NCI-H69 (cell line): ENCODE results near the gene TXK.

ENCODE experiments used
- DNase-seq: peaks from one replicate; lab custom pipeline; 2025; lab: John Stamatoyannopoulos, UW

Gene TXK

GRCh38 chr4:48103483-48104139 lies 30.4 kb downstream of the TXK start:
- DNase-seq, result no peak

GRCh38 chr4:48102303-48102702 lies 31.7 kb downstream of the TXK start:
- no peak for DNase-seq

- no peak for DNase-seq
Measured at GRCh38 chr4:48100256-48100655, 33.8 kb downstream of the TXK start.

GRCh38 chr4:48095441-48095840 lies 38.6 kb downstream of the TXK start:
- no peak for DNase-seq

GRCh38 chr4:48093991-48094416 lies 40.0 kb downstream of the TXK start:
- DNase-seq, result no peak

GRCh38 chr4:48090621-48091020 lies 43.4 kb downstream of the TXK start:
- peak; percentile 58 for DNase-seq

- DNase-seq, result no peak
Measured at GRCh38 chr4:48085821-48086589, 48.0 kb downstream of the TXK start.

GRCh38 chr4:48082956-48083355 lies 51.1 kb downstream of the TXK start:
- no peak for DNase-seq

- DNase-seq, result no peak
Measured at GRCh38 chr4:48081196-48081595, 52.9 kb downstream of the TXK start.

- no peak for DNase-seq
Measured at GRCh38 chr4:48079972-48080391, 54.1 kb downstream of the TXK start.

- DNase-seq, result no peak
Measured at GRCh38 chr4:48078862-48079655, 55.0 kb downstream of the TXK start.

GRCh38 chr4:48078425-48078824 lies 55.6 kb downstream of the TXK start:
- DNase-seq, result no peak

- no peak for DNase-seq
Measured at GRCh38 chr4:48074657-48075056, 59.4 kb downstream of the TXK start.

- no peak for DNase-seq
Measured at GRCh38 chr4:48073567-48074103, 60.4 kb downstream of the TXK start.

GRCh38 chr4:48071191-48071590 lies 62.9 kb downstream of the TXK start:
- DNase-seq, result no peak

GRCh38 chr4:48069026-48069425 lies 65.0 kb downstream of the TXK start:
- DNase-seq, result no peak

GRCh38 chr4:48068182-48068581 lies 65.9 kb downstream of the TXK start:
- DNase-seq, result no peak

GRCh38 chr4:48067536-48067935 lies 66.5 kb downstream of the TXK start:
- no peak for DNase-seq

GRCh38 chr4:48065587-48066052 lies 68.4 kb downstream of the TXK start:
- DNase-seq, result no peak

GRCh38 chr4:48064349-48064748 lies 69.7 kb downstream of the TXK start:
- no peak for DNase-seq

GRCh38 chr4:48058617-48059530 lies 75.2 kb downstream of the TXK start:
- DNase-seq, result no peak
